C4-2B (cell line): ENCODE results near the gene PRSS53.

Experiments used
- ZFX ChIP-seq: fragments of 450-650 bp; IDR thresholded peaks from 2 replicates; pipeline ENCODE4 v1.6.1; 2017
- TF ChIP-seq, protein P1 (sequence below): fragments of 450-650 bp; conservative IDR thresholded peaks from 2 replicates; pipeline ENCODE4 v1.5.1; 2017; ENCODE audit warnings: mild to moderate bottlenecking

GRCh38 chr16:31061126-31061812, 27.5 kb downstream of the PRSS53 start:
- TF ChIP-seq, protein P1, sequence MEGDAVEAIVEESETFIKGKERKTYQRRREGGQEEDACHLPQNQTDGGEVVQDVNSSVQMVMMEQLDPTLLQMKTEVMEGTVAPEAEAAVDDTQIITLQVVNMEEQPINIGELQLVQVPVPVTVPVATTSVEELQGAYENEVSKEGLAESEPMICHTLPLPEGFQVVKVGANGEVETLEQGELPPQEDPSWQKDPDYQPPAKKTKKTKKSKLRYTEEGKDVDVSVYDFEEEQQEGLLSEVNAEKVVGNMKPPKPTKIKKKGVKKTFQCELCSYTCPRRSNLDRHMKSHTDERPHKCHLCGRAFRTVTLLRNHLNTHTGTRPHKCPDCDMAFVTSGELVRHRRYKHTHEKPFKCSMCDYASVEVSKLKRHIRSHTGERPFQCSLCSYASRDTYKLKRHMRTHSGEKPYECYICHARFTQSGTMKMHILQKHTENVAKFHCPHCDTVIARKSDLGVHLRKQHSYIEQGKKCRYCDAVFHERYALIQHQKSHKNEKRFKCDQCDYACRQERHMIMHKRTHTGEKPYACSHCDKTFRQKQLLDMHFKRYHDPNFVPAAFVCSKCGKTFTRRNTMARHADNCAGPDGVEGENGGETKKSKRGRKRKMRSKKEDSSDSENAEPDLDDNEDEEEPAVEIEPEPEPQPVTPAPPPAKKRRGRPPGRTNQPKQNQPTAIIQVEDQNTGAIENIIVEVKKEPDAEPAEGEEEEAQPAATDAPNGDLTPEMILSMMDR: no peak
- no peak for TF ChIP-seq ZFX
